RKO (cell line): ENCODE results near the gene DLGAP1.

Experiments
- DNase-seq: peaks from one replicate; pipeline ENCODE4 v3.0.0-alpha.2; 2016; ENCODE audit warnings: low spot score

The DLGAP1 gene

GRCh38 chr18:3530807-3531206, 924.3 kb downstream of the DLGAP1 start:
- DNase-seq, result no peak

GRCh38 chr18:3529601-3530000, 925.5 kb downstream of the DLGAP1 start:
- DNase-seq, result no peak

- DNase-seq, result no peak
These were observed 926.0 kb downstream of the DLGAP1 start for GRCh38 chr18:3529077-3529476.

- no peak for DNase-seq
These were observed 926.9 kb downstream of the DLGAP1 start for GRCh38 chr18:3528231-3528630.

- DNase-seq, result no peak
These were observed 928.4 kb downstream of the DLGAP1 start for GRCh38 chr18:3526421-3527354.

GRCh38 chr18:3525870-3526420, 929.2 kb downstream of the DLGAP1 start:
- DNase-seq, result no peak

GRCh38 chr18:3524706-3525105, 930.4 kb downstream of the DLGAP1 start:
- DNase-seq, result no peak

- no peak for DNase-seq
These were observed 934.6 kb downstream of the DLGAP1 start for GRCh38 chr18:3520230-3521085.

- DNase-seq, result no peak
These were observed 940.5 kb downstream of the DLGAP1 start for GRCh38 chr18:3514312-3515216.

GRCh38 chr18:3513481-3513880, 941.6 kb downstream of the DLGAP1 start:
- no peak for DNase-seq

GRCh38 chr18:3511980-3512379, 943.1 kb downstream of the DLGAP1 start:
- peak; percentile 28 for DNase-seq

- DNase-seq, result no peak
These were observed 944.2 kb downstream of the DLGAP1 start for GRCh38 chr18:3510896-3511295.

- no peak for DNase-seq
These were observed 945.1 kb downstream of the DLGAP1 start for GRCh38 chr18:3510024-3510423.

- no peak for DNase-seq
These were observed 946.2 kb downstream of the DLGAP1 start for GRCh38 chr18:3508576-3509549.

GRCh38 chr18:3504637-3505036, 950.5 kb downstream of the DLGAP1 start:
- no peak for DNase-seq

- DNase-seq, result no peak
These were observed 952.5 kb downstream of the DLGAP1 start for GRCh38 chr18:3502650-3503049.

- no peak for DNase-seq
These were observed 955.1 kb downstream of the DLGAP1 start for GRCh38 chr18:3500016-3500415.

GRCh38 chr18:3499501-3499900, 955.6 kb downstream of the DLGAP1 start:
- DNase-seq, result no peak

GRCh38 chr18:3498698-3499471, 956.2 kb downstream of the DLGAP1 start:
- DNase-seq, result no peak
